WTC11 (cell line): ENCODE measurements around the gene SLC36A2. TPM values are rescaled to one million over a fixed set of nuclear protein-coding genes. Genes with fewer than 3 reads are reported as not detected.

Source experiments
- ATAC-seq: fragments of 200-7000 bp; cut with Tn5 transposase; 2 replicates; pipeline ENCODE4 v1.10.0; 2021; ENCODE audit warnings: mild to moderate bottlenecking, moderate library complexity
- CTCF ChIA-PET: fragments of 300-600 bp; sonication (Branson Sonifier 250); formaldehyde crosslinking; loops from one replicate; lab custom pipeline; 2021; ENCODE audit warnings: antibody characterized with exemption; lab: Charles Lee
- POLR2A ChIA-PET: fragments of 350-600 bp; sonication (Branson Sonifier 250); formaldehyde crosslinking; loops from one replicate; lab custom pipeline; 2021; ENCODE audit warnings: antibody characterized with exemption; lab: Charles Lee
- DNase-seq: peaks from one replicate; pipeline ENCODE4 v3.0.0; 2021; ENCODE audit warnings: low spot score
- H3K27ac Mint-ChIP-seq: 2 replicates; pipeline ENCODE4 v1.8.0; 2021; ENCODE audit warnings: mixed read lengths
- H3K27me3 Mint-ChIP-seq: 2 replicates; pipeline ENCODE4 v1.8.0; 2021; ENCODE audit warnings: low read depth, mild to moderate bottlenecking, moderate library complexity, mixed read lengths
- H3K36me3 Mint-ChIP-seq: 2 replicates; pipeline ENCODE4 v1.8.0; 2021; ENCODE audit warnings: mixed read lengths
- H3K4me1 Mint-ChIP-seq: 2 replicates; pipeline ENCODE4 v1.8.0; 2022; ENCODE audit warnings: mixed read lengths
- H3K4me3 Mint-ChIP-seq: 2 replicates; pipeline ENCODE4 v1.8.0; 2021; ENCODE audit warnings: mild to moderate bottlenecking, moderate library complexity, mixed read lengths
- H3K9me3 Mint-ChIP-seq: 2 replicates; pipeline ENCODE4 v1.8.0; 2021; ENCODE audit warnings: mixed read lengths
- AR ChIP-seq: fragments of 250-450 bp; sonication (Bioruptor Pico); IDR thresholded peaks from 2 replicates; pipeline ENCODE4 v1.9.0; 2021; ENCODE audit warnings: mild to moderate bottlenecking
- CREM ChIP-seq: sonication (generic); formaldehyde crosslinking; IDR thresholded peaks from 2 replicates; pipeline ENCODE4 v1.8.1; 2022; ENCODE audit warnings: mild to moderate bottlenecking, missing genetic modification reagents, moderate library complexity
- ERG ChIP-seq: fragments of 250-450 bp; sonication (Bioruptor Pico); IDR thresholded peaks from 2 replicates; pipeline ENCODE4 v1.8.0; 2021; ENCODE audit warnings: mild to moderate bottlenecking
- JUN ChIP-seq: sonication (generic); formaldehyde crosslinking; IDR thresholded peaks from 2 replicates; pipeline ENCODE4 v1.8.0; 2023; ENCODE audit warnings: mild to moderate bottlenecking, missing genetic modification reagents
- MYBL2 ChIP-seq: sonication (generic); formaldehyde crosslinking; IDR thresholded peaks from 2 replicates; pipeline ENCODE4 v1.8.1; 2023; ENCODE audit warnings: mild to moderate bottlenecking, moderate library complexity, missing genetic modification reagents
- PRRX2 ChIP-seq: fragments of 250-450 bp; sonication (Bioruptor Pico); IDR thresholded peaks from 2 replicates; pipeline ENCODE4 v1.8.0; 2021; ENCODE audit warnings: mild to moderate bottlenecking
- SP1 ChIP-seq: sonication (generic); formaldehyde crosslinking; conservative IDR thresholded peaks from 2 replicates; pipeline ENCODE4 v1.8.1; 2022; ENCODE audit warnings: missing genetic modification reagents
- USF2 ChIP-seq: sonication (generic); formaldehyde crosslinking; IDR thresholded peaks from 2 replicates; pipeline ENCODE4 v1.8.1; 2023; ENCODE audit warnings: mild to moderate bottlenecking, missing genetic modification reagents, moderate library complexity
- ZSCAN18 ChIP-seq: fragments of 250-450 bp; sonication (Bioruptor Pico); IDR thresholded peaks from 2 replicates; pipeline ENCODE4 v2.1.2; 2022; ENCODE audit warnings: mild to moderate bottlenecking, moderate library complexity
- total RNA-seq: library from RNA; stranded (reverse); gene quantifications from 3 replicates; pipeline ENCODE4 v1.2.3, GENCODE V29; 2021
- TF ChIP-seq, protein P1 (sequence below): fragments of 200-600 bp; IDR thresholded peaks from 2 replicates; pipeline ENCODE4 v1.8.0; 2022; ENCODE audit warnings: antibody characterized with exemption
- TF ChIP-seq, protein P2 (sequence below): sonication (generic); formaldehyde crosslinking; IDR thresholded peaks from 2 replicates; pipeline ENCODE4 v1.8.1; 2022; ENCODE audit warnings: missing genetic modification reagents, borderline replicate concordance
- TF ChIP-seq, protein P3 (sequence below): sonication (generic); formaldehyde crosslinking; IDR thresholded peaks from 2 replicates; pipeline ENCODE4 v1.8.0; 2023; ENCODE audit warnings: missing genetic modification reagents
- TF ChIP-seq, protein P4 (sequence below): sonication (generic); formaldehyde crosslinking; IDR thresholded peaks from 2 replicates; pipeline ENCODE4 v1.8.1; 2023; ENCODE audit warnings: mild to moderate bottlenecking, missing genetic modification reagents, borderline replicate concordance
- TF ChIP-seq, protein P5 (sequence below): sonication (generic); formaldehyde crosslinking; IDR thresholded peaks from 2 replicates; pipeline ENCODE4 v1.8.1; 2023; ENCODE audit warnings: mild to moderate bottlenecking, missing genetic modification reagents
- TF ChIP-seq, protein P6 (sequence below): sonication (generic); formaldehyde crosslinking; IDR thresholded peaks from 2 replicates; pipeline ENCODE4 v1.8.1; 2022; ENCODE audit warnings: low read depth, mild to moderate bottlenecking, moderate library complexity, missing genetic modification reagents, borderline replicate concordance
- TF ChIP-seq, protein P7 (sequence below): sonication (generic); formaldehyde crosslinking; IDR thresholded peaks from 2 replicates; pipeline ENCODE4 v1.8.1; 2023; ENCODE audit warnings: mild to moderate bottlenecking, moderate library complexity, missing genetic modification reagents

Gene SLC36A2
- total RNA-seq, 1 experiment from 2014 or later = not detected

GRCh38 chr5:151286246-151286645, 61.1 kb downstream of the SLC36A2 start:
- Mint-ChIP-seq H3K4me3 (no peak overlapping the region), H3K27me3 (peaks cover 8% of the 10 kb centered on the region), H3K36me3 (no peaks in the 10 kb centered on the region), H3K4me1 (peaks cover 8% of the 10 kb centered on the region), H3K27ac (no peak overlapping the region), H3K9me3 (peaks cover 6% of the 10 kb centered on the region)
- DNase-seq (no peak), ATAC-seq (no peak)
- ChIA-PET POLR2A (no interaction called here), CTCF (interaction anchor here (2.3 to 2.5 kb wide), 2 partner anchors 12 to 30 kb away, joined by 8 to 9 read pairs; no protein-coding TSS in a partner anchor)
- TF ChIP-seq, protein P1, sequence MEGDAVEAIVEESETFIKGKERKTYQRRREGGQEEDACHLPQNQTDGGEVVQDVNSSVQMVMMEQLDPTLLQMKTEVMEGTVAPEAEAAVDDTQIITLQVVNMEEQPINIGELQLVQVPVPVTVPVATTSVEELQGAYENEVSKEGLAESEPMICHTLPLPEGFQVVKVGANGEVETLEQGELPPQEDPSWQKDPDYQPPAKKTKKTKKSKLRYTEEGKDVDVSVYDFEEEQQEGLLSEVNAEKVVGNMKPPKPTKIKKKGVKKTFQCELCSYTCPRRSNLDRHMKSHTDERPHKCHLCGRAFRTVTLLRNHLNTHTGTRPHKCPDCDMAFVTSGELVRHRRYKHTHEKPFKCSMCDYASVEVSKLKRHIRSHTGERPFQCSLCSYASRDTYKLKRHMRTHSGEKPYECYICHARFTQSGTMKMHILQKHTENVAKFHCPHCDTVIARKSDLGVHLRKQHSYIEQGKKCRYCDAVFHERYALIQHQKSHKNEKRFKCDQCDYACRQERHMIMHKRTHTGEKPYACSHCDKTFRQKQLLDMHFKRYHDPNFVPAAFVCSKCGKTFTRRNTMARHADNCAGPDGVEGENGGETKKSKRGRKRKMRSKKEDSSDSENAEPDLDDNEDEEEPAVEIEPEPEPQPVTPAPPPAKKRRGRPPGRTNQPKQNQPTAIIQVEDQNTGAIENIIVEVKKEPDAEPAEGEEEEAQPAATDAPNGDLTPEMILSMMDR = no peak
- TF ChIP-seq, protein P2, sequence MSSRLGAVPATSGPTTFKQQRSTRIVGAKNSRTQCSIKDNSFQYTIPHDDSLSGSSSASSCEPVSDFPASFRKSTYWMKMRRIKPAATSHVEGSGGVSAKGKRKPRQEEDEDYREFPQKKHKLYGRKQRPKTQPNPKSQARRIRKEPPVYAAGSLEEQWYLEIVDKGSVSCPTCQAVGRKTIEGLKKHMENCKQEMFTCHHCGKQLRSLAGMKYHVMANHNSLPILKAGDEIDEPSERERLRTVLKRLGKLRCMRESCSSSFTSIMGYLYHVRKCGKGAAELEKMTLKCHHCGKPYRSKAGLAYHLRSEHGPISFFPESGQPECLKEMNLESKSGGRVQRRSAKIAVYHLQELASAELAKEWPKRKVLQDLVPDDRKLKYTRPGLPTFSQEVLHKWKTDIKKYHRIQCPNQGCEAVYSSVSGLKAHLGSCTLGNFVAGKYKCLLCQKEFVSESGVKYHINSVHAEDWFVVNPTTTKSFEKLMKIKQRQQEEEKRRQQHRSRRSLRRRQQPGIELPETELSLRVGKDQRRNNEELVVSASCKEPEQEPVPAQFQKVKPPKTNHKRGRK = no peak
- TF ChIP-seq AR = no peak
- no peak for TF ChIP-seq SP1
- TF ChIP-seq, protein P3, sequence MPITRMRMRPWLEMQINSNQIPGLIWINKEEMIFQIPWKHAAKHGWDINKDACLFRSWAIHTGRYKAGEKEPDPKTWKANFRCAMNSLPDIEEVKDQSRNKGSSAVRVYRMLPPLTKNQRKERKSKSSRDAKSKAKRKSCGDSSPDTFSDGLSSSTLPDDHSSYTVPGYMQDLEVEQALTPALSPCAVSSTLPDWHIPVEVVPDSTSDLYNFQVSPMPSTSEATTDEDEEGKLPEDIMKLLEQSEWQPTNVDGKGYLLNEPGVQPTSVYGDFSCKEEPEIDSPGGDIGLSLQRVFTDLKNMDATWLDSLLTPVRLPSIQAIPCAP (CRISPR knock-in tag) = no peak
- no peak for TF ChIP-seq ERG (CRISPR knock-in tag)
- no peak for TF ChIP-seq PRRX2
- TF ChIP-seq, protein P4, sequence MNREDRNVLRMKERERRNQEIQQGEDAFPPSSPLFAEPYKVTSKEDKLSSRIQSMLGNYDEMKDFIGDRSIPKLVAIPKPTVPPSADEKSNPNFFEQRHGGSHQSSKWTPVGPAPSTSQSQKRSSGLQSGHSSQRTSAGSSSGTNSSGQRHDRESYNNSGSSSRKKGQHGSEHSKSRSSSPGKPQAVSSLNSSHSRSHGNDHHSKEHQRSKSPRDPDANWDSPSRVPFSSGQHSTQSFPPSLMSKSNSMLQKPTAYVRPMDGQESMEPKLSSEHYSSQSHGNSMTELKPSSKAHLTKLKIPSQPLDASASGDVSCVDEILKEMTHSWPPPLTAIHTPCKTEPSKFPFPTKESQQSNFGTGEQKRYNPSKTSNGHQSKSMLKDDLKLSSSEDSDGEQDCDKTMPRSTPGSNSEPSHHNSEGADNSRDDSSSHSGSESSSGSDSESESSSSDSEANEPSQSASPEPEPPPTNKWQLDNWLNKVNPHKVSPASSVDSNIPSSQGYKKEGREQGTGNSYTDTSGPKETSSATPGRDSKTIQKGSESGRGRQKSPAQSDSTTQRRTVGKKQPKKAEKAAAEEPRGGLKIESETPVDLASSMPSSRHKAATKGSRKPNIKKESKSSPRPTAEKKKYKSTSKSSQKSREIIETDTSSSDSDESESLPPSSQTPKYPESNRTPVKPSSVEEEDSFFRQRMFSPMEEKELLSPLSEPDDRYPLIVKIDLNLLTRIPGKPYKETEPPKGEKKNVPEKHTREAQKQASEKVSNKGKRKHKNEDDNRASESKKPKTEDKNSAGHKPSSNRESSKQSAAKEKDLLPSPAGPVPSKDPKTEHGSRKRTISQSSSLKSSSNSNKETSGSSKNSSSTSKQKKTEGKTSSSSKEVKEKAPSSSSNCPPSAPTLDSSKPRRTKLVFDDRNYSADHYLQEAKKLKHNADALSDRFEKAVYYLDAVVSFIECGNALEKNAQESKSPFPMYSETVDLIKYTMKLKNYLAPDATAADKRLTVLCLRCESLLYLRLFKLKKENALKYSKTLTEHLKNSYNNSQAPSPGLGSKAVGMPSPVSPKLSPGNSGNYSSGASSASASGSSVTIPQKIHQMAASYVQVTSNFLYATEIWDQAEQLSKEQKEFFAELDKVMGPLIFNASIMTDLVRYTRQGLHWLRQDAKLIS (CRISPR knock-in tag) = no peak
- TF ChIP-seq ZSCAN18 = no peak
- TF ChIP-seq JUN = no peak
- TF ChIP-seq, protein P5, sequence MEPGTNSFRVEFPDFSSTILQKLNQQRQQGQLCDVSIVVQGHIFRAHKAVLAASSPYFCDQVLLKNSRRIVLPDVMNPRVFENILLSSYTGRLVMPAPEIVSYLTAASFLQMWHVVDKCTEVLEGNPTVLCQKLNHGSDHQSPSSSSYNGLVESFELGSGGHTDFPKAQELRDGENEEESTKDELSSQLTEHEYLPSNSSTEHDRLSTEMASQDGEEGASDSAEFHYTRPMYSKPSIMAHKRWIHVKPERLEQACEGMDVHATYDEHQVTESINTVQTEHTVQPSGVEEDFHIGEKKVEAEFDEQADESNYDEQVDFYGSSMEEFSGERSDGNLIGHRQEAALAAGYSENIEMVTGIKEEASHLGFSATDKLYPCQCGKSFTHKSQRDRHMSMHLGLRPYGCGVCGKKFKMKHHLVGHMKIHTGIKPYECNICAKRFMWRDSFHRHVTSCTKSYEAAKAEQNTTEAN (CRISPR knock-in tag) = no peak
- TF ChIP-seq, protein P6, sequence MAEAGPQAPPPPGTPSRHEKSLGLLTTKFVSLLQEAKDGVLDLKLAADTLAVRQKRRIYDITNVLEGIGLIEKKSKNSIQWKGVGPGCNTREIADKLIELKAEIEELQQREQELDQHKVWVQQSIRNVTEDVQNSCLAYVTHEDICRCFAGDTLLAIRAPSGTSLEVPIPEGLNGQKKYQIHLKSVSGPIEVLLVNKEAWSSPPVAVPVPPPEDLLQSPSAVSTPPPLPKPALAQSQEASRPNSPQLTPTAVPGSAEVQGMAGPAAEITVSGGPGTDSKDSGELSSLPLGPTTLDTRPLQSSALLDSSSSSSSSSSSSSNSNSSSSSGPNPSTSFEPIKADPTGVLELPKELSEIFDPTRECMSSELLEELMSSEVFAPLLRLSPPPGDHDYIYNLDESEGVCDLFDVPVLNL (CRISPR knock-in tag) = no peak
- TF ChIP-seq USF2 = no peak
- TF ChIP-seq MYBL2 (CRISPR knock-in tag) = no peak
- TF ChIP-seq, protein P7, sequence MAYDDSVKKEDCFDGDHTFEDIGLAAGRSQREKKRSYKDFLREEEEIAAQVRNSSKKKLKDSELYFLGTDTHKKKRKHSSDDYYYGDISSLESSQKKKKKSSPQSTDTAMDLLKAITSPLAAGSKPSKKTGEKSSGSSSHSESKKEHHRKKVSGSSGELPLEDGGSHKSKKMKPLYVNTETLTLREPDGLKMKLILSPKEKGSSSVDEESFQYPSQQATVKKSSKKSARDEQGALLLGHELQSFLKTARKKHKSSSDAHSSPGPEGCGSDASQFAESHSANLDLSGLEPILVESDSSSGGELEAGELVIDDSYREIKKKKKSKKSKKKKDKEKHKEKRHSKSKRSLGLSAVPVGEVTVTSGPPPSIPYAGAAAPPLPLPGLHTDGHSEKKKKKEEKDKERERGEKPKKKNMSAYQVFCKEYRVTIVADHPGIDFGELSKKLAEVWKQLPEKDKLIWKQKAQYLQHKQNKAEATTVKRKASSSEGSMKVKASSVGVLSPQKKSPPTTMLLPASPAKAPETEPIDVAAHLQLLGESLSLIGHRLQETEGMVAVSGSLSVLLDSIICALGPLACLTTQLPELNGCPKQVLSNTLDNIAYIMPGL = no peak
- TF ChIP-seq CREM (CRISPR knock-in tag) = no peak
